HG03571 (cell line): ENCODE data around the gene TBX4.
"Not testable (repeated sequence)": the region's sequence is repeated elsewhere in the genome, so short reads cannot be mapped to it uniquely, and the experiment has no call there.

Experiments used
- ATAC-seq: cut with Tn5 transposase; IDR thresholded peaks from one replicate; pipeline ENCODE4 v1.9.1; 2021; ENCODE audit not compliant: unreplicated experiment

Gene TBX4

GRCh38 chr17:61427567-61427966, 24.7 kb upstream of the TBX4 start:
- ATAC-seq, result no peak

GRCh38 chr17:61429274-61429673, 22.9 kb upstream of the TBX4 start:
- no peak for ATAC-seq

GRCh38 chr17:61429831-61430230, 22.4 kb upstream of the TBX4 start:
- ATAC-seq, result not testable (repeated sequence)

- no peak for ATAC-seq
These were observed 20.5 kb upstream of the TBX4 start for GRCh38 chr17:61431594-61432311.

GRCh38 chr17:61436273-61436672, 15.9 kb upstream of the TBX4 start:
- no peak for ATAC-seq

- no peak for ATAC-seq
These were observed 15.1 kb upstream of the TBX4 start for GRCh38 chr17:61436995-61437704.

- no peak for ATAC-seq
These were observed 11.5 kb upstream of the TBX4 start for GRCh38 chr17:61440697-61441096.

GRCh38 chr17:61441507-61441906, 10.7 kb upstream of the TBX4 start:
- ATAC-seq, result not testable (repeated sequence)

- no peak for ATAC-seq
These were observed 10.0 kb upstream of the TBX4 start for GRCh38 chr17:61442136-61442775.

- no peak for ATAC-seq
These were observed 9.2 kb upstream of the TBX4 start for GRCh38 chr17:61442878-61443474.

- no peak for ATAC-seq
These were observed 8.7 kb upstream of the TBX4 start for GRCh38 chr17:61443475-61443882.

GRCh38 chr17:61444075-61444474, 8.1 kb upstream of the TBX4 start:
- no peak for ATAC-seq

- no peak for ATAC-seq
These were observed 7.4 kb upstream of the TBX4 start for GRCh38 chr17:61444831-61445230.

GRCh38 chr17:61447358-61447757, 4.9 kb upstream of the TBX4 start:
- no peak for ATAC-seq

GRCh38 chr17:61448042-61448441, 4.2 kb upstream of the TBX4 start:
- no peak for ATAC-seq

GRCh38 chr17:61449140-61449539, 3.1 kb upstream of the TBX4 start:
- ATAC-seq, result not testable (repeated sequence)

GRCh38 chr17:61449707-61450640, 2.2 kb upstream of the TBX4 start:
- ATAC-seq, result no peak

GRCh38 chr17:61450641-61451537, 1.3 kb upstream of the TBX4 start:
- no peak for ATAC-seq

GRCh38 chr17:61451538-61452300, 503 bp upstream of the TBX4 start:
- no peak for ATAC-seq
